Activated gamma-delta T cell treated with Interleukin-2 at 50 U/mL for 16 hours (primary cell): ENCODE results near the gene HGFAC.
"Not testable (repeated sequence)": the region's sequence is repeated elsewhere in the genome, so short reads cannot be mapped to it uniquely, and the experiment has no call there.

Experiments
- DNase-seq: peaks from one replicate; pipeline ENCODE4 v3.0.0-alpha.2; 2020

The HGFAC gene

DNA sequence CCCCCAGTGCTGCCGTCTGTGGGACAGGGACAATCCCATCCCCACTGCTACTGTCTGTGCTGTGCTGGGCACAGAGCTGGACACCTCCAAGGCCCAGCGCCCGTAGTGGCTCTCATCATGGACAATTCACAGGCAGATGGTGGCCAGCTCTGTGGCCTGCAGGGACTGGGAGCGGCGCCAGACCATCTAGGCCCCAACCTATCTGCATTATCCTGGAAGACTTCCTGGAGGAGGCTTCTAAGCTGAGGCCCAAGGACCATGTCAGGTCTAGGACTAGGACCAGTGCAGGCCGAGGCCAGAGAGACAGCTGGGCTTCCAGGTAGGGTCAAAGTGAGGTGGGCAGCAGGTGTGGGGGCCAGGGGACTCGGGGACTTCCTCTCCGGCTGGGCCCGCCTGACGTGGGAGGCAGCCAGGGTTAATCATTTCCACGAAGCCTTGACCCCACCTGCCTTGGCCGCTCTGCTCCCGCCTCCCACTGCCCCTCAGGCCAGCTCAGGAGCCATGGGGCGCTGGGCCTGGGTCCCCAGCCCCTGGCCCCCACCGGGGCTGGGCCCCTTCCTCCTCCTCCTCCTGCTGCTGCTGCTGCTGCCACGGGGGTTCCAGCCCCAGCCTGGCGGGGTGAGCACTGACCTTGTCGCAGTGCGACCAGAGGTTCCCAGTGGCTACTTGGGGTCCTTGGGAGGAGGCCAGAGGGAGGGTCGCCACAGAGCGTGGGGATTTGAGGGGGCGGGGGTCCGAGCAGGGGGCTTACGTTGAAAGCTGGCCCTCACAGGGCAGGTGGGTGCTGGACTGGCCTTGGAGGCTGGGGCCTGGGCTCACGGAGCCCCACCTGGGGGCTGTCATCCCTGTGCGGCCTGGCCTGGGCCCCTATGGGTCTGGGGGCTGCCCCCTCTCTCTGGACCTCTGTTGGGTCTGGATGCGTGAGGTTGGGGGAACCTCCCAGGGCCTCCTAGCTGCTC, at the start of gene HGFAC:
Gene HGFAC, plus strand, starts transcription at position 468 of the 959 bp plus-strand sequence. Its CDS starts 34 bp downstream, at position 502.
- no peak for DNase-seq

DNA sequence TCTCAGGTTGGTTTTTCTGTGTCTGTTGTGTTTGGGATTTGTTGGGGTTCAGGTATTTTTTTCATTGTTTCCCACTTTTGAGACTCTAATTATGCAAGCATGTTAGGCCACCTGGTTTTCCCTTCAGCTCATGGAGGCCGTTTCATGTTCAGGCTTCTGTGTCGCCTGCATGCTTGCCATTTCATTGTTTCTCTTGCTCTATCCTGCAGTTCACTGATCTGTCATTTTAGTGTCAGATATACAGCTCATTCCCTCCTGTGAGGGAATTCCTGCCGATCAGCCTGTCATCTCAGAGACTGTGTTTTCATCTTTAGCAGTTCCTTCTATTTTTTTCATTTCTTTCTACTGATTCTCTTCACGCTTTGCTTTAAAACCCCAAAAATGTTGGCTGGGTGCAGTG, 49.4 kb upstream of the HGFAC start:
- no peak for DNase-seq

DNA sequence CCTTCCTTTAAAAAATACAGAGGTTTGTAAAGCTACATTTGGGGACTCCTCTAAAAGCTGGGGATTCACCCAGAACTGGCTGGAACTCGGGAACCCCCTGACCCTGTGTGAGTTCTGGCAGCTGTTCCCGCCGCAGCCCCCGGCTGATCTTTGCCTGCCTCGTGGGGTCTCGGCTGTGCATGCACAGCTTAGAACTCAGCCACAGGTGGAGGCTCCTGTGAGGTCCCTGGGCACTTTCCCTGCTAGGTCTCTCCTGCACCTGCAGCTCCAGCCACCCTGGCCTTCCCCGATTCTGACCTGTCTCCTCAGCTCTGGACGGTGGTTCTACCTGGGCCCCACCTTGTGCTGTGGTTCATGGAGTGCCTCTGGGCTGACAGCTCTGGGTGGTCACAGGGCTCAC, 48.6 kb upstream of the HGFAC start:
- no peak for DNase-seq

DNA sequence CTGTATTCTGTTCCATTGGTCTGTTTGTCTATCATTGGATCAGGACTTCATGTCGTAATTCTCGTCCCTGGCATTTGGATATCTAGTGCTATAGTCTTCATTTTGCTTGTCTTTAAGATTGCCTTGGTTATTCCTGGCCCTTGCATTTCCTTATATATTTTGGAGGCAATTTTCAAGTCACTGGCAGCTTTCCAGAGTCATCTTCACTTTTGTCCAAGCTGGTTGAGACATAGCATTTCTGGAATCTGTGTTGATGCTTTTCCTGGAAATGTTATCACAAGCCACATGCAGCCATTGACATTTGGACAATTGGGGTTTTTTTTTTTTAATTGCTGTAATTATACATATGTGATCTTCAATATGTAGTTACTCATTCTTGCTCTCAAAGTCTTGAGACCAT, 45.2 kb upstream of the HGFAC start:
- no peak for DNase-seq

DNA sequence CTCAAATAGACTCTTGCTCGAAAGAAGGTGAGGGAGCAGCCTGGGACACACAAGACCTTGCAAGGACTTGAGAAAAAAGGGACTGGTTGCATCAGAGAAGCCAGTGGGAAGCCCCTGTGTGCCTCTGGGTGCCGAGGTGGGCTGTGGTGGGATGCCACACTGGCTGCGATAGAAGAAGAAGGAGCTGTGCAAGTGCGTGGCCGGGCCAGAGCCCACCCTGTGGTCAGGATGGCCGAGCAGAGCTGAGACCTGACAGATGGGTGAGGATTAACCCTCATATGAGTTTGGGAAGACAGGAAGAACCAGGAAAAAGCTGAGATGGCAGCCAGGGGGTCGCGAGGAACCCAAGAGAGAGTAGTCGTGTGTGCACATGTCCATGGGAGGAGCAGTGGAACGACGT, 44.6 kb upstream of the HGFAC start:
- no peak for DNase-seq

DNA sequence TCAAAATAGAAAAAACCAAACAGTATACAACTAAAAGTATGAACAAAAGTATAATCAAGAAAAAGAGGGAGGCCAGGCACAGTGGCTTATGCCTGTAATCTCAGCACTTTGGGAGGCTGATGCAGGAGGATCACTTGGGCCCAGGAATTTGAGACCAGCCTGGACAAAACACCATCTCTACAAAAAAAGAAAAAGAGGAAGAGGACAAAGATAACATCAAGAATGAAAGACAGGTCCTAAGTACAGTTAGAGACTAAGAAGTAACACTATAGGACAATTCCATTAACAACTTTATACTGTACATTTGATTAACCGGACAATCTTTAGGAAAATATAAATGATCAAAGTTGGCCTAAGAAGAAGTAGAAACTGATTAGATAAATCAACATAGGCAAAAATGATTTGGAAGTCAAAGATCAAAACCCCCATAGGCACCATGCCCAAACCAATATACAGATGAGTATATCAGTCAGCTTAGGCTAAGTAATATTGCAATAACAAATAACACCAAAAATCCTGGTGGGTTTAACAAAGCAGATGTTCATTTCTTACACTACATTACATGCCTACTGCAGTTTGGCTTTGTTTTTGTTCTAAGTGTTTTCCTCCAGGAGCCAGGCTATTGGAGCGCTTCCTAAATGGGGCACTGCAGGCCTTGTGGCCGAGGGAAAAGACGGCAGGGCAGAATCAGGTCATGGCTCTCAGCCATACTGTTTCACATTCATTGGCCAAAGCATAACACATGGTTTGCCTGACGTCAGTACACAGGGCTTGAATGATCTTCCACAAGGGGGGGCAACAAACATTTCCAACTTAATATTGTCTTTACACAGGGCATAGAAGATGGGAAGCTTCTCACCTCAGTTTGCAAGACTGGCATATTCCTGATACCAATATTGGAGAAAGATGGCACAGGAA, 42.2 kb upstream of the HGFAC start:
- no peak for DNase-seq

DNA sequence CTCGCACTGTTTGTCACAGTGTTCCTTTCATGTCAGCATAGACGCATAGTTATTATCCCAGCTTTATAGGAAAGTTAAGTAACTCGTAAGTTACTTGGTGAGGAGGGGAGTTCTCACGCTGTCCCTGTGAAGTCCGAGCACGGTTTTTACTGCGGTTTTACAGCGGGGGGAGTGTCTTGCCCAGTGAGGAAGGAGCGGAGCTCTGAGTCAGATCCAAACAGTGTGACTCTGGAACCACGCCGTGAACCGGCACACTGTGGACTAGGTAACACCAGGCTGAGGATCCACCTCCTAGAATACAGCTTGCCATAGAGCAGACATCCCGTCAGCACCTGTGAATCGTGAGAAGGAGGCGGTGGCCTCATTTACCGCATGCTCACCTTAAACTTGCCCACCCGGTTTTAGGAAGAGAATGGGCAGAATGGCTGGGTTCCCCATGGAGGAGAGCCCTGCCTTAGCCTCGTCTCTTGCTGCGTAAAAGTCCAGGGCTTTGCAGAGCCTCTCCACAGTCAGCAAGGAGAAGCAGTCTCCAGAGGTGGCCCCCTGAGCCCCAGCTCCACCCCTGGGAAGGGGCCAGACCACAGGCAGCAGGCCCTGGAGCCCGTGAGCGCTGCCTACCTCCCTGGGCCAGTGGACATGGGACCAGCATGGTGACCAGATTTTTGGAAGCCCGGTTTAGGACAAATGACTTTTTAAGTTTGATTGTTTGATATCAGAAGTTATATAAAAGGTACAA, 40.2 kb upstream of the HGFAC start:
- no peak for DNase-seq

DNA sequence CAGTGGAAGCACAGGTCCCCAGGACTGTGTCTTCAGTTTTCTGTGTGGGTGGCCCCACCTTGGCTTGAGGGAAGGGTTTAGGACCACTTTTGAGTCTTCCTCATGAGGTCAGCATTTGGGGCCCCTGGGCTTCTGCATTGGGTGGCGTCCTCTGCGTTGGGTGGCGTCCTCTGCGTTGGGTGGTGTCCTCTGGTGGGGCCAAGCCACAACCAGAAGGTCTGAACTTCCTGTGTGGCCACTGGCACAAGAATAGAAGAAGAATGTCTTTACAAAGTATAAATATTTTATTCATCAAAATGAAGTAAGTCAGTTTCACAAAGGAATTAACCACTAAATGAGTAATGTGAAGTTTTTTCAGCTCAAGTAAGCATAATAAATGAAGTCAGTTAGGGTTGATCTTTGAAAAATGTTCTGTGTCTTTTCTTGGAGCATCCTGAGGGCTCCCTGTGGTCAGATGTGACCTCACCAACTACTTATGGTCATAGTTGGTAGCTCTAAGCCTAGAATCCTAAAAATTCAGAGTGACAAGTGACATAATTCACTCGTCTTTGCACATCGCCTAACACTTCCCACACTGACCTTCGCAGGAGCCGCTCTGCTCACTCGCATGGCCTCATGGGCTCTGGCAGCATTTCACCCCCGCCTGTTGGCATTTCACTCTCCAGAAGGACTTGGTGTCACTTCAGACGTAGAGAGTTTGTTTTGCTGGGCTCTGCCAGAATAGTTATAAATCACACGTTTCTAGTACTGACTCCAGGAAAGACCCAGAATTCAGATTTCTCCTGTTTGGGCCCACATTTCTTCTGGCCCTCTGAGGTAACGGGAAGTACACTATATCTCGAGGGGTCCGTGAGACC, 39.0 kb upstream of the HGFAC start:
- DNase-seq: no peak

DNA sequence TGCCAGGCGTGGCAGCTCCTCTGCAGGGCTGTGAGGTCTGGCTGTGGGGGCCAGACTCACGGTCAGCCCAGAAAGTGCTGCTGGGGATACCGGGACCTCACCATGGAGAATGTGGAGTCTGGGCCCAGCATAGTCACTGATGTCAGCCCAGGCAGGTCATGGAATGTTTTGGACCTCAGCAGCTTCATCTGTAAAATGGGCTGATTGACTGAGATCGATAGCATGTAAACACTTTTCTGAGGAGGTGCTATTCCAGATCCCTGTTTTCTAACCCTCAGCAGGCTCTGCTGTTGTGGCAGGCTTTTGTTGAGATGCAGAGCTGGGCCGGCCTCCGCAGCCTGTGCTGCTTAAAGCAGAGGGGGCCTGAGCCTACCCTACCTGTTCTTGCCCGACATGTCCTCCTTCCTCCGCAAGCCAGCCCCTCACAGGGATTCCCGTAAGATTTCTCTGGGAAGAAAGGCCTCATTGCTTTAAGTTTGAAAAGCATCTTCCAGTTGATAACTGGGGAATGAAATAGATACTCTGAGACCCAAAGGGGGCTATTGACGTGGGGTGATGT, 38.3 kb upstream of the HGFAC start:
- DNase-seq: no peak

DNA sequence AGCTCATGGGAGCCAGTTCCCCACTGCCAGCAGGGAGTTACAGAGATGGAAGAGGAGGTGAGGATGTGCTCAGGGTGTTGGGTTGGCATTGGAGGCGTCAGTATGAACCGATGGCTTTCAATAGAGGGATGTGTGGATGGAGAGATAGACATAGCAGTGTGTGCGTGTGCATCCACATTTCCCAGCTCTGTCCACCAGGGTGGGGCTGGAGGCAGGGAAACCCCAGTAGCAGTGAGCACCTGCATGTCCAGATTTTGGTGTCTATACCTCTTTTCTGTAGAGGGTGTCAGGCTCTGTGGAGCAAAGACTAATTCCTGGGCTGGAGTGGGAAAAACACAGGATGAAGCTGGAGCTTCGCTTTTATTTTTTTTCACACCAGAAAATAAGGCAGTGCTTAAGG, 37.2 kb upstream of the HGFAC start:
- no peak for DNase-seq

DNA sequence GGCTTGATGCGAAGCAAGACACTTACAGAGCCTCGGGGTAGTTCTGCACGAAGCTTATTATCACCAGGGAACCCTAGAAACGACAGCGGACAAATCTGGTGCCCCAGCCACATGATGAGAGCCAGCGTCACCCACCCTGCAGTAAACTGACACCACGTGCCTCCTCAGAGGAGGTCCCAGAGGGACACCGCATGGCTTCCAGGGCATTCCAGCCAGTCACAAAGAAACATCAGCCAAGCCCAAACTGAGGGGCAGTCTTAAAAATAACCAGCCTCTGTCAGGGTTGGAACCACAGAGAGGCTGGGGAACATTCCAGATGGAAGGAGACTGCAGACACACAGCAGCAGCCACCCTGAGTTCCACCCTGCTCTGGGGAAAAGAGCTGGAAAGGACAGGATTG, 36.6 kb upstream of the HGFAC start:
- no peak for DNase-seq

DNA sequence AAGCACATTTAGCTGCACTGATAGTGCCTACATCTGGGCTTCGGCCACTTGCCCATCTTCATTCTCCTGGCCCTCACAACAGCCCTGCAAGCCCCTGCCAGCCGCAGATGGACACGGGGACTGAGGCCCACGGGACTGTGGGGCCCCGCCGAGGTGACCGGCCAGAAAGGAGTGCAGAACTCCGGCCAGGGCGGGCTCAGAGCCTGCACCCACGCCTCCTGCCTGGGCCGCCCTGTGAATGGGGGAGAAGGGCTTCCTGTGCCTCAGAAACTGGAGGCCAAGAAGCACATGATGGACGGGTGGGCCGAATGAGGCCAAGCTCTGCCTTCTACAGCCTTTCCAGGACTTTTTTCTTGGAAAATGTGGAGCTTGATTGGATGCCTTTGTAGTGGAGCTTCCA, 35.7 kb upstream of the HGFAC start:
- DNase-seq: no peak

DNA sequence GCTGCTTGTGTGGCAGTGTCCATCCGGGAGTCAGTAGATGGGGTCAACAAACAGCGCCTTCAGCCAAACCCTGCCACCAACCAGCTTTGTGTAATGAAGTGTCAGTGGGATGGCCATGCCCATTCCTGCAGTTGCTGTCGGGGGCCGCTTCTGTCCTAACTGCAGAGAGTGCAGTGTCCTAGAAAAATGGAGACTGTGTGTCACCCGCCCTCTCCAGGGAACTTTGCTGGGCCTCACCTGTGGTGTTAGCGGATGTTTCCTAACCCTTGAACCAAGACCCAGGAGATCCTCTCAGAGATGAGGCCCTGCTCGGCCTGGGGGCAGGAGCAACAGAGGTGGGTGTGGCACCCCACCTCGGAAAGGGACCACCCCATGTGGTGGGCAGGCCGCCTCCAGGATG, 35.3 kb upstream of the HGFAC start:
- DNase-seq: no peak

DNA sequence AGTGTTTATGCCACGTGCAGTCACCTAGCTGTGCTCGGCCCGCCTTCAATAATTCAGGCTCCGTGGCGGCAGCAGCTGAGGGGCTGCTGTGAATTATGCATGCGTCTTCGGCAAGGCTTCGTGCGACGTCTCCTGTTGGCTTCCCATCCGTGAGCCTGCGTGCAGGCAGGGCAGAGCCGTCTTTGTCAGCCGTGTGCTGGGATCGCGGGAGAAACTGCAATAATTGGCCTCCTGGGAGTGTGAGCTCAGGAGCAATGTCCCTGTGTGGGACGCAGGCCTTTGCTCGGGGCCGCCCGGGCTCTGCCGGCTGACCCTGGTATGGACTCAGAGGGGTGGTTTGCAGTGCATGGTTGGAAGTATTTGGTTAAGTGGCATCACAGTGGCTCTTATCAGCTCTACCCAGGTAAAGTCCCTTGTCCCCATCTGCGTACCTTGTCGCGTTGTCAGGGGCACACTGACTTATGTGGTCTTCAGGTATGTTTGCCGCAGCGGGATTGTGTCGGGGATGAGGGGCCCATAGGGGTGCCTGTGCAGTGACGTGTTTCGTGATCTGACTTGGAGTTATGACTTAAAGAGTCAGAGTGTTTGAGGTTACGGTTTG, 34.5 kb upstream of the HGFAC start:
- no peak for DNase-seq

DNA sequence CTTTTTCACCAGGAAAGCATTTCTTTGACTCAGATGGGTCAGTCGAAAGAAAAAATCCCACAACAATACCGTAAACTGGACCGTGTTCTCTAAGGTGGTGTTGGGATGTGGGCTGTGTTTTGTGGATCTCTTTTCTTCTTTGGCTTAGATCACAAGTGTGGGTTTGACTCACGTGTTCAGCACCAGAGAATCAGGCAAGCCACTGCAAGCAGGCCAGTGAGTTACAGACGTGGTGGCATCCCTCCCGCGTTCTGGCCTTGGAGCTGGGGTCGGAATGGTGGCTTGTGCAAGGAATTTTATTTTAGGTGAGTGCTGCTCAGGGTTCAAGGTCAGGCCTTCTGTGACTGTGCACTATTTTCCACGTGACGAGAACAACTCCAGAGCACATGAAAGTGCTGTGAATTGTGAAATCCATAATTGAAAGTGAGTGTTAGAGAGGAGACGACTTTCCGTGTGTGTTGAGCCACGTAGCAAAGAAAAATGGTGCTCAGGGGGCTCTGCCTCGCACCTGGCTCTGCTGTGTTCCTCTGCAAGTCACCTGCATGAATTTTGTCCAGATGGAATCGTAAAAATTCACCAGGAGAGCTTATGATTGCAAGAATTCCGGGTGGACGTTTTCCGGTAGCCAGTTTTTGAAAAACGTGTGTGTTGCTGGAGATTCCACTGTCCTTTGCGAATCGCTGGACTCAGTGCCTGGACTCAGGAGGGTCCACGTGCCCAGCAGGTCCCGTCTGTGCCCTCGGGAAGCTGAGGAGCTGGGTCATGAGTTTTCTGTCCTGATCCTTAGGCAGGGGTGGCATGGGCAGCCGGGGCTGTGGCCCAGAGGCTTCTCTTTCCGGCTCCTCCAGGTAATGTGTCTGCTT, 33.6 kb upstream of the HGFAC start:
- no peak for DNase-seq

DNA sequence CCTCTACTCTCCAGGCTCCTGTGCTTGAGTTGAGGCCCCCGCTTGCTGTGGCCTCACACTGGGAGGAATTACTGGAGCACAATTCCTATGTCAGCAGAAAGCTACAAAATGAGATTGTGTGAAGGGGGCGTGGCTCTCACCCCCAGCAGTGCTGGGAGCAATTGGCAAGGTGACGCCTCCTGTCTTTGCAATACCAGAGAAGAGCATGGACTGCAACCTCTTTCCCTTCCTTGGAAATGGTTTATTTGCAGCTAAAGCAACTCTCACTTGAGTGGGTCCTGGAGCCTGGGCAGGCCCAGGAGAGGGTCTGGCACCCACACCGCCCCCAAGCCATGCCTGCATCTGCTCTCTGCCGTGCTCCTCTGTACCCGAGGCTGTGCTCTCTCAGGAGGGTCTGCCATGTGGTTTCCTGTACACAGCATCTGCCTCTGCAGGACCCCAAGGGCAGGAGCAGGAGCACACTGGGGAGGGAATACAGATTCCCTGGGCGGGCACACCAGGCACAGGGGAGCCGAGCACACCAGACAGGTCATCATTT, 32.9 kb upstream of the HGFAC start:
- no peak for DNase-seq

DNA sequence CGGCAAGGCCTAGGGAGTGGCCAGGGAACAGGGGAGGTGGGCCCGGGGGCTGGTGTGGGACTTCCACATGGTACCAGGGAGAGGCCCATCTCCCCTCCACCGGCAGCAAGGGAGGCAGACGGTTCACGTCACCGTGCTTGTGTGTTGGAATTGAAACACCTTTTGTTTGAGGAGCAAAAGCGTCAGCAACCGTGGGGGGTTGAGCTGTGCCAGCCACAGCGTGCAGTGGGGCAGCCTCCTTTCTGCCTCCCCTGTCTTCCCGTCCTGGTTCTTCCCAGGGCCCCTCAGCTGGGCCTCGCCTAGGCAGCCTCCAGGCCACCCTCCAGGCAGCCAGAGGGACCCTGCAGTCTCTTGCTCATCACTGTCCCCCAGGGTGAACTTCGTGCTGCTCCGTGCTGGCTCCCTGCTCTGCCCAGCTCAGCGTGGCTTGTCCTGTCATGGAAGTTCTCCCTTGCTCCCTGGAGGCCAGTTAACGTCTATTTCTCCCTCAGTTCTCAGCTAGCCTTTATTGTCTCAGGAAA, 32.1 kb upstream of the HGFAC start:
- DNase-seq: no peak

DNA sequence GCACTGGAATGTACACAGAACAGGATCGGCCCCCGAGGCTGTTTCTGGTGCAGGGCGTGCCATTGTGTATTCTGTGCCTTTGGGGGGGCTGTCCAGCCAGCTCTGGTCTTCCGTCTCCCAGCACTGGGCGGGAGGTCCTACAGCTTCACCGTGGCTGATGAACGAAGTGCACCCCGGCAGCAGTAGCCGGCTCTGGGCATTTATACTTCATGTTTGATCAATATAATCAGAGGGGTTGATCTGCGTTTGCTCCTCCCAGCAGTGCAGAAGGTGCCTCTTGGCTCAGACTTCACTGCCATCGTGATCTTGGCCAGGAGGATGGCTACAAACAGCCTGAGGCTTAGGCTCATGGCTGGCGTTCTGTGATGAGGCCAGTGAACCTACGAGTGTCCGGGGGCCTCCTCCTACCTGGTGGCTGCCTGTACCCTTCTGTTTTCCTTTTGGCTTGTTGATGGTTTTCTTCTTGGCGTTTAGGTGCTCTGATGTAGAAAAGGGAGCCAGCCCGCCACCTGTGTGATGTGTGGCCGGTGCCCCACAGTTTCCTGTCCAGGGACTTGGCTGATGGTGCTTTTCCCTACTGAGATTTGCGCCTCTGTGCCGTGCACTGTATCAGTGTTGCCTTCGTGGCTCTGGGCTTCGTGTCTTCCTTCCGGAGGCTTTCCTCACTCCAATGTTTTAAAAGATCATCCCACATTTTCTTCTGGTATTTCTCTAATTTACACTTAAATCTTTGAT, 31.2 kb upstream of the HGFAC start:
- DNase-seq: no peak

DNA sequence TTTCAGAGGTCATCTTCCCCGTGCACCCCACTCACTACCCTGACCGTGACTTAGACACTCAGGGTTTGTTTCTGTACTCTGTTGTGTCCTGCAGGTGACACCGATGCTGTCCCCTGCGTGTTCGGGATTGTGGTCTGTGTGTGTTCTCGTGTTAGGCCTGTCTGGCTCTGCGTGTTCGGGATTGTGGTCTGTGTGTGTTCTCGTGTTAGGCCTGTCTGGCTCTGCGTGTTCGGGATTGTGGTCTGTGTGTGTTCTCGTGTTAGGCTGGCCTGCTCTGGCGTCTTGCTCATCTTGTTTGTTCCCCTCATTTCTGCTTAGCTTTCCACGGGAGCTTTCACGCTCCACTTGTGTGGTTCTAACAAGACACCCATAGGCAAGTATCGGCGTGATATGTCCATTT, 30.6 kb upstream of the HGFAC start:
- DNase-seq: not testable (repeated sequence)
